Skeletal muscle tissue (tissue), 4 donors: ENCODE data around the gene EPS8L1. TPM values are rescaled to one million over a fixed set of nuclear protein-coding genes. Genes with fewer than 3 reads are reported as not detected.

Source experiments
- H3K27ac ChIP-seq: one replicate; pipeline ENCODE4 v1.7.0; 2013; ENCODE audit warnings: mild to moderate bottlenecking, low read depth, low read length, inconsistent platforms
- H3K27me3 ChIP-seq, 3 donors: one replicate each; pipeline ENCODE4 v1.7.0; 2013; ENCODE audit warnings: low read length in 3 of 3; ENCODE audit not compliant: control insufficient read depth in 3 of 3, insufficient read depth in 3 of 3
- H3K36me3 ChIP-seq, 3 donors: one replicate each; pipeline ENCODE4 v1.7.0; 2013; ENCODE audit warnings: low read length in 3 of 3; ENCODE audit not compliant: control insufficient read depth in 3 of 3, insufficient read depth in 3 of 3
- H3K4me1 ChIP-seq, 3 donors: one replicate each; pipeline ENCODE4 v1.7.0; 2013; ENCODE audit warnings: low read length in 3 of 3, mild to moderate bottlenecking in 3 of 3; ENCODE audit not compliant: control insufficient read depth in 3 of 3, insufficient read depth in 3 of 3
- H3K4me3 ChIP-seq, 3 donors: one replicate each; pipeline ENCODE4 v1.7.0; 2013; ENCODE audit warnings: low read length in 3 of 3
- H3K9ac ChIP-seq, 3 donors: one replicate each; pipeline ENCODE4 v1.7.0; 2013; ENCODE audit warnings: low read length in 3 of 3, mild to moderate bottlenecking in 3 of 3, moderate library complexity in 2 of 3, low read depth in 1 of 3
- H3K9me3 ChIP-seq, 3 donors: one replicate each; pipeline ENCODE4 v1.7.0; 2013; ENCODE audit warnings: low read length in 3 of 3; ENCODE audit not compliant: control insufficient read depth in 3 of 3
- total RNA-seq: library from RNA; depleted of rRNA; stranded (reverse); fragments of >200 nt; gene quantifications from one replicate; pipeline ENCODE4 v1.2.3, GENCODE V29; 2014
- donor health status: Osteomylitis.

EPS8L1 gene
- total RNA-seq, 1 donor from 2014 or later = 1.0 TPM

GRCh38 chr19:55091955-55092354 lies 16.3 kb downstream of the EPS8L1 start:
- H3K27ac ChIP-seq = no peak overlapping the region
- H3K9me3 ChIP-seq = no peaks in the 10 kb centered on the region
- H3K4me1 ChIP-seq = peaks cover 15 to 22% (median 16%) of the 10 kb centered on the region in 3 donors
- H3K4me3 ChIP-seq = no peak overlapping the region
- H3K27me3 ChIP-seq = peaks cover 11 to 19% (median 15%) of the 10 kb centered on the region in 3 donors
- no peak overlapping the region for H3K9ac ChIP-seq
- H3K36me3 ChIP-seq = peaks cover 17 to 29% (median 22%) of the 10 kb centered on the region in 3 donors

GRCh38 chr19:55092423-55093318 lies 17.0 kb downstream of the EPS8L1 start:
- no peak overlapping the region for H3K9ac ChIP-seq
- no peak overlapping the region for H3K27ac ChIP-seq
- H3K36me3 ChIP-seq = peaks cover 17 to 29% (median 22%) of the 10 kb centered on the region in 3 donors
- H3K27me3 ChIP-seq = peaks cover 6 to 12% (median 8%) of the 10 kb centered on the region in 3 donors
- no peak overlapping the region for H3K4me3 ChIP-seq
- H3K4me1 ChIP-seq = peaks cover 8 to 14% (median 9%) of the 10 kb centered on the region in 3 donors
- no peaks in the 10 kb centered on the region for H3K9me3 ChIP-seq

GRCh38 chr19:55094456-55095259 lies 19.0 kb downstream of the EPS8L1 start:
- Histone ChIP-seq H3K36me3 (peaks cover 22 to 44% (median 32%) of the 10 kb centered on the region in 3 donors), H3K27ac (no peak overlapping the region), H3K4me3 (no peak overlapping the region), H3K9ac (peak overlapping the region in 1 of 3 donors; percentile 16), H3K4me1 (peaks cover 5 to 12% (median 11%) of the 10 kb centered on the region in 3 donors), H3K9me3 (no peaks in the 10 kb centered on the region), H3K27me3 (peaks cover 0 to 4% (median 0%) of the 10 kb centered on the region in 3 donors)

- peaks cover 6 to 18% (median 15%) of the 10 kb centered on the region in 3 donors for H3K4me1 ChIP-seq
- peaks cover 0 to 4% (median 0%) of the 10 kb centered on the region in 3 donors for H3K27me3 ChIP-seq
- no peak overlapping the region for H3K9ac ChIP-seq
- no peaks in the 10 kb centered on the region for H3K9me3 ChIP-seq
- H3K4me3 ChIP-seq = no peak overlapping the region
- H3K27ac ChIP-seq = no peak overlapping the region
- peaks cover 22 to 44% (median 32%) of the 10 kb centered on the region in 3 donors for H3K36me3 ChIP-seq
Measured at GRCh38 chr19:55095260-55096060, 19.8 kb downstream of the EPS8L1 start.

- Histone ChIP-seq H3K27ac (no peak overlapping the region), H3K4me1 (peaks cover 6 to 18% (median 15%) of the 10 kb centered on the region in 3 donors), H3K9me3 (no peaks in the 10 kb centered on the region), H3K4me3 (no peak overlapping the region), H3K36me3 (peaks cover 22 to 38% (median 27%) of the 10 kb centered on the region in 3 donors), H3K27me3 (peaks cover 0 to 4% (median 0%) of the 10 kb centered on the region in 3 donors), H3K9ac (no peak overlapping the region)
Measured at GRCh38 chr19:55096061-55096701, 20.5 kb downstream of the EPS8L1 start.

- H3K36me3 ChIP-seq = peaks cover 36 to 45% (median 37%) of the 10 kb centered on the region in 3 donors
- no peaks in the 10 kb centered on the region for H3K9me3 ChIP-seq
- peaks cover 0 to 4% (median 0%) of the 10 kb centered on the region in 3 donors for H3K27me3 ChIP-seq
- no peak overlapping the region for H3K9ac ChIP-seq
- H3K4me1 ChIP-seq = peaks cover 6 to 20% (median 15%) of the 10 kb centered on the region in 3 donors
- no peak overlapping the region for H3K27ac ChIP-seq
- H3K4me3 ChIP-seq = no peak overlapping the region
Measured at GRCh38 chr19:55097864-55098715, 22.4 kb downstream of the EPS8L1 start.

- Histone ChIP-seq H3K36me3 (peaks cover 39 to 49% (median 41%) of the 10 kb centered on the region in 3 donors), H3K27ac (peak overlapping the region; percentile 48), H3K27me3 (peaks cover 0 to 4% (median 0%) of the 10 kb centered on the region in 3 donors), H3K9ac (peak overlapping the region in 1 of 3 donors; percentile 16), H3K9me3 (no peaks in the 10 kb centered on the region), H3K4me3 (no peak overlapping the region), H3K4me1 (peaks cover 6 to 20% (median 15%) of the 10 kb centered on the region in 3 donors)
Measured at GRCh38 chr19:55098716-55099556, 23.3 kb downstream of the EPS8L1 start.
